Esophagus muscularis mucosa (tissue), 3 donors: ENCODE results near the gene CTRL.

Experiments used
- CTCF ChIP-seq, 3 experiments: fragments of 200-600 bp in 2 of 3; fragments of 450-650 bp in 1 of 3; sonication (generic) in 2 of 3; IDR thresholded peaks; one replicate each; pipeline ENCODE4 v1.5.1; 2017 to 2019; ENCODE audit warnings: antibody characterized with exemption in 3 of 3, mild to moderate bottlenecking in 2 of 3, moderate library complexity in 1 of 3
- POLR2A ChIP-seq: fragments of 450-650 bp; IDR thresholded peaks from one replicate; pipeline ENCODE4 v1.6.1; 2017; ENCODE audit warnings: antibody characterized with exemption, moderate library complexity, mild to moderate bottlenecking, low read depth
- POLR2AphosphoS5 ChIP-seq, 2 donors: sonication (generic); formaldehyde crosslinking; IDR thresholded peaks; one replicate each; pipeline ENCODE4 v1.6.1; 2017; ENCODE audit warnings: antibody characterized with exemption in 2 of 2

DNA sequence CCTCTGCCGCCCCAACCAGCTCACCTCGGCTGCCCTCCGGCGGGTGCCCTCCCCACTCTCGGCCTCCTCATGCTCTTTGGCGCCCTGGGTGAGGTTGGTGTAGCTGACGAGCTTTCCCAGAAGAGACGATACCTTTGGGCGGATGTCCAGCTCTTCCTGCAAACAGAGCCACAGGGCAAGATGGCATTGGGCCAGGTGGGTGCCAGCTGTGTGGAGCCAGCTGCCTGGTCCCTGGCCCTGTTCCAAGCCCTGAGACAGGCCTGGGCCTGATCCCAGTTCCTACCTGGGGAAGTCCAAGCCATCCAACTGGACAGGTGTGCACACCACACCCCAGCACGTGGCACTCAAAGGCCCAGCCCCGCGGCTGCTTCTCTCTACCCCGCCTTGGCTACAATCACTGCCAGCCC, 29.9 kb upstream of the CTRL start:
- TF ChIP-seq POLR2A (no peak), CTCF (IDR thresholded peaks at IDR 0.05) (no peak), POLR2AphosphoS5 (IDR thresholded peaks at IDR 0.05) (no peak)
